HepG2 (cell line): ENCODE measurements around the gene ERH. TPM values are rescaled to one million over a fixed set of nuclear protein-coding genes. Genes with fewer than 3 reads are reported as not detected.

ENCODE experiments used
- ATAC-seq: fragments of 200-7000 bp; cut with Tn5 transposase; 3 replicates; pipeline ENCODE4 v1.9.1; 2020; ENCODE audit warnings: mild to moderate bottlenecking, moderate library complexity
- BruUV-seq: library from RNA; stranded (reverse); fragments of 400-500 nt; replicated peaks from 2 replicates; lab custom pipeline; 2021; lab: Mats Ljungman, UMichigan
- CTCF ChIA-PET: fragments of 300-600 bp; formaldehyde crosslinking; extraction: SDS; loops from one replicate; lab custom pipeline; 2021; ENCODE audit warnings: low total read pairs, inconsistent platforms, low intra/inter-chr PET ratio; lab: Yijun Ruan, JAX
- POLR2A ChIA-PET: fragments of 350-600 bp; sonication (Branson Sonifier 250); formaldehyde crosslinking; loops from one replicate; lab custom pipeline; 2020; ENCODE audit warnings: antibody characterized with exemption, inconsistent platforms; lab: Yijun Ruan, JAX
- DNase-seq: peaks from one replicate; pipeline ENCODE4 v3.0.0-alpha.2; 2015; ENCODE audit warnings: low spot score
- FAIRE-seq: peaks from 3 replicates; lab custom pipeline; 2011; peaks lifted over from hg19 to GRCh38; lab: Jason Lieb, UNC
- H2AFZ ChIP-seq: one replicate; pipeline ENCODE4 v1.6.1; 2011; ENCODE audit warnings: low read length, inconsistent platforms
- H3K27ac ChIP-seq: fragments of 300-600 bp; 3 replicates; pipeline ENCODE4 v1.8.0; 2011; ENCODE audit warnings: mixed run types, mild to moderate bottlenecking, mixed read lengths, low read length, inconsistent platforms; ENCODE audit not compliant: insufficient read depth; ENCODE audit errors: extremely low read length
- H3K27me3 ChIP-seq, 2 experiments: fragments of 200-600 bp in 1 of 2; 2 replicates in 1 of 2; 3 replicates in 1 of 2; pipeline versions ENCODE4 v1.6.0 to v1.8.0; 2011; ENCODE audit warnings: low read length in 2 of 2, mild to moderate bottlenecking in 2 of 2, moderate library complexity in 2 of 2, inconsistent platforms in 1 of 2; ENCODE audit not compliant: insufficient read depth in 2 of 2, control insufficient read depth in 1 of 2
- H3K36me3 ChIP-seq, 2 experiments: fragments of 200-600 bp in 1 of 2; replicated peaks in 1 of 2; 2 replicates in 1 of 2; 3 replicates in 1 of 2; pipeline versions ENCODE4 v1.5.1 to v1.8.0; 2011; ENCODE audit warnings: low read length in 2 of 2, inconsistent platforms in 1 of 2; ENCODE audit not compliant: insufficient read depth in 2 of 2, control insufficient read depth in 1 of 2
- H3K4me1 ChIP-seq: 2 replicates; pipeline ENCODE4 v1.5.1; 2012; ENCODE audit warnings: low read length, inconsistent platforms; ENCODE audit not compliant: insufficient read depth
- H3K4me2 ChIP-seq: 2 replicates; pipeline ENCODE4 v1.6.0; 2011; ENCODE audit warnings: low read depth, low read length, inconsistent platforms
- H3K4me3 ChIP-seq, 3 experiments: fragments of 200-600 bp in 1 of 3; sonication (generic), shearing (Covaris generic) in 1 of 3; replicated peaks in 1 of 3; 2 replicates each; pipeline ENCODE4 v1.5.1; 2011 to 2016; ENCODE audit warnings: low read length in 3 of 3, inconsistent platforms in 2 of 3, low read depth in 2 of 3, mild to moderate bottlenecking in 2 of 3, control low read depth in 1 of 3, mixed read lengths in 1 of 3; ENCODE audit not compliant: insufficient read depth in 1 of 3
- H3K79me2 ChIP-seq: one replicate; pipeline ENCODE4 v1.6.1; 2011; ENCODE audit warnings: low read length, inconsistent platforms; ENCODE audit not compliant: insufficient read depth
- H3K9ac ChIP-seq: 2 replicates; pipeline ENCODE4 v1.6.0; 2011; ENCODE audit warnings: mild to moderate bottlenecking, low read depth, low read length, inconsistent platforms; ENCODE audit not compliant: insufficient read depth
- H3K9me3 ChIP-seq: 2 replicates; pipeline ENCODE4 v1.5.1; 2012; ENCODE audit warnings: mild to moderate bottlenecking, low read length
- H4K20me1 ChIP-seq: 2 replicates; pipeline ENCODE4 v1.6.0; 2011; ENCODE audit warnings: inconsistent platforms, mild to moderate bottlenecking, low read length, moderate library complexity; ENCODE audit not compliant: insufficient read depth
- ASH2L ChIP-seq: fragments of 300-600, 200-600 bp; sonication (generic); IDR thresholded peaks from 2 replicates; pipeline ENCODE4 v1.7.0; 2017; ENCODE audit warnings: low read depth, mild to moderate bottlenecking, moderate library complexity, mixed read lengths, low read length; ENCODE audit not compliant: insufficient read length
- CHD2 ChIP-seq: IDR thresholded peaks from 2 replicates; pipeline ENCODE4 v1.6.1; 2011; ENCODE audit warnings: low read depth, low read length, improper control_type of control experiment
- GMEB1 ChIP-seq: sonication (generic); formaldehyde crosslinking; IDR thresholded peaks from 2 replicates; pipeline ENCODE4 v1.5.1; 2020; ENCODE audit warnings: missing genetic modification reagents, mild to moderate bottlenecking, borderline replicate concordance
- HNRNPUL1 ChIP-seq: fragments of 200-400 bp; formaldehyde crosslinking; IDR thresholded peaks from 2 replicates; pipeline ENCODE4 v1.6.1; 2017; ENCODE audit warnings: low read depth, mild to moderate bottlenecking, low read length, moderate library complexity
- ZNF224 ChIP-seq: sonication (generic); formaldehyde crosslinking; IDR thresholded peaks from 2 replicates; pipeline ENCODE4 v1.5.0; 2020; ENCODE audit warnings: mild to moderate bottlenecking, missing genetic modification reagents
- ZNF556 ChIP-seq: sonication (generic); formaldehyde crosslinking; IDR thresholded peaks from 2 replicates; pipeline ENCODE4 v1.4.0; 2020; ENCODE audit warnings: mild to moderate bottlenecking, missing genetic modification reagents, borderline replicate concordance
- ZNF790 ChIP-seq: sonication (generic); formaldehyde crosslinking; IDR thresholded peaks from 2 replicates; pipeline ENCODE4 v1.8.0; 2022; ENCODE audit warnings: missing genetic modification reagents, mild to moderate bottlenecking, borderline replicate concordance
- whole genome bisulfite sequencing: methylation state at CpG from one replicate; pipeline ENCODE4 v1.1.6; 2017; ENCODE audit warnings: low lambda C conversion rate; 5-methylcytosine and 5-hydroxymethylcytosine counted together
- in situ Hi-C: cut with HindIII; loops from 2 replicates; pipeline ENCODE4 v1.10.0; 2017; ENCODE audit warnings: low pct_unique_long_range_greater_than_20kb; ENCODE audit not compliant: extremely low pct_ligation_motif_present
- intact Hi-C: fragments of 100-400 bp; cut with micrococcal nuclease; formaldehyde crosslinking; loops from one replicate; pipeline ENCODE4 v1.10.0; 2022; ENCODE audit not compliant: unreplicated experiment
- polyA plus RNA-seq, 8 experiments: library from polyadenylated mRNA; depleted of rRNA in 3 of 8; stranded (reverse) in 7 of 8; unstranded in 1 of 8; fragments of >200 nt; fragmentation: Illumina TruSeq in 4 of 8; extraction: Trizol in 4 of 8; gene quantifications; 2 replicates each; pipeline versions ENCODE4 v1.2.1 to v1.2.3, GENCODE V29; 2011 to 2016; ENCODE audit warnings: low read depth in 4 of 8, missing spikeins in 1 of 8, mixed read lengths in 1 of 8; ENCODE audit not compliant: insufficient read depth in 1 of 8
- total RNA-seq, 5 experiments: library from RNA; depleted of rRNA; stranded (reverse); fragments of >200 nt; fragmentation: Illumina TruSeq; extraction: Trizol; gene quantifications; 2 replicates each; pipeline ENCODE4 v1.2.3, GENCODE V29; 2016; ENCODE audit warnings: low read depth in 1 of 5
- TF ChIP-seq, protein P1 (sequence below): sonication (generic); formaldehyde crosslinking; conservative IDR thresholded peaks from 2 replicates; pipeline ENCODE4 v1.4.0; 2020; ENCODE audit warnings: missing genetic modification reagents

The ERH gene
- total and polyA plus RNA-seq, 2 of the 13 experiments (the other 11 are each of a cell fraction or from before 2014, with no cell fraction given): 105 to 341 TPM

DNA sequence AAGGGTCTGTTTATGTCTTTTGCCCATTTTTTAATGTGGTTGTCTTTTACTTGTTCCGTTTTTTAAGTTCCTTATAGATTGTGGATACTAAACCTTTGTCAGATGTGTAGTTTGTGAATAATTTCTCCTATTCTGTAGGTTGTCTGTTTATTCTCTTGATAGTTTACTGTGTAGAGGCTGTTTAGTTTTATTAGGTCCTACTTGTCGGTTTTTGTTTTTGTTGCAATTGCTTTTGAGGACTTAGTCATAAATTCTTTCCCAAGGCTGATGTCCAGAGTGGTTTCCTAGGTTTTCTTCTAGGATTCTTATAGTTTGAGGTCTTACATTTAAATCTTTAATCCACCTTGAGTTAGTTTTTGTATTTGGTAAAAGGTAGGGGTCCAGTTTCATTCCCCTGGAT, 34.3 kb upstream of the ERH start:
- Histone ChIP-seq H3K79me2 (peaks cover 38% of the 10 kb centered on the region), H3K36me3 (peaks cover 1 to 5% of the 10 kb centered on the region in 2 experiments; a peak in 2 of 5 replicates), H3K9me3 (no peaks in the 10 kb centered on the region), H3K27me3 (no peaks in the 10 kb centered on the region), H2AFZ (no peak overlapping the region), H3K9ac (no peak overlapping the region), H3K4me2 (no peak overlapping the region), H3K4me3 (no peak overlapping the region), H3K4me1 (peaks cover 15% of the 10 kb centered on the region), H4K20me1 (0 out of 2 replicates have a peak, but pooled peaks cover 4% of the 10 kb centered on the region), H3K27ac (no peak overlapping the region)
- FAIRE-seq (no peak), ATAC-seq (no peak), DNase-seq (no peak)
- no TSS peak for BruUV-seq
- WGBS: 100% methylated on average over 2 of the region's 2 CpGs
- intact Hi-C loops (no loop called here), in situ Hi-C loops (no loop called here)
- POLR2A ChIA-PET: no interaction called here
- TF ChIP-seq ZNF790 (no peak), CHD2 (no peak), HNRNPUL1 (no peak), ZNF224 (CRISPR knock-in tag) (no peak), GMEB1 (no peak), ASH2L (no peak), ZNF556 (CRISPR knock-in tag) (no peak)
- TF ChIP-seq, protein P1, sequence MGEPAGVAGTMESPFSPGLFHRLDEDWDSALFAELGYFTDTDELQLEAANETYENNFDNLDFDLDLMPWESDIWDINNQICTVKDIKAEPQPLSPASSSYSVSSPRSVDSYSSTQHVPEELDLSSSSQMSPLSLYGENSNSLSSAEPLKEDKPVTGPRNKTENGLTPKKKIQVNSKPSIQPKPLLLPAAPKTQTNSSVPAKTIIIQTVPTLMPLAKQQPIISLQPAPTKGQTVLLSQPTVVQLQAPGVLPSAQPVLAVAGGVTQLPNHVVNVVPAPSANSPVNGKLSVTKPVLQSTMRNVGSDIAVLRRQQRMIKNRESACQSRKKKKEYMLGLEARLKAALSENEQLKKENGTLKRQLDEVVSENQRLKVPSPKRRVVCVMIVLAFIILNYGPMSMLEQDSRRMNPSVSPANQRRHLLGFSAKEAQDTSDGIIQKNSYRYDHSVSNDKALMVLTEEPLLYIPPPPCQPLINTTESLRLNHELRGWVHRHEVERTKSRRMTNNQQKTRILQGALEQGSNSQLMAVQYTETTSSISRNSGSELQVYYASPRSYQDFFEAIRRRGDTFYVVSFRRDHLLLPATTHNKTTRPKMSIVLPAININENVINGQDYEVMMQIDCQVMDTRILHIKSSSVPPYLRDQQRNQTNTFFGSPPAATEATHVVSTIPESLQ: no peak
- CTCF ChIA-PET: no interaction called here
